ENCODE results near the gene C10orf90. TPM values are rescaled to one million over a fixed set of nuclear protein-coding genes. Genes with fewer than 3 reads are reported as not detected.

Gene C10orf90
- total RNA-seq, 1 donor from 2014 or later = not detected

GRCh38 chr10:126504063-126504760 lies 166.3 kb downstream of the C10orf90 start:
- peak; percentile 29 to 40 for DNase-seq (ENCODE audit: low read depth in 2 of 2)

DNA sequence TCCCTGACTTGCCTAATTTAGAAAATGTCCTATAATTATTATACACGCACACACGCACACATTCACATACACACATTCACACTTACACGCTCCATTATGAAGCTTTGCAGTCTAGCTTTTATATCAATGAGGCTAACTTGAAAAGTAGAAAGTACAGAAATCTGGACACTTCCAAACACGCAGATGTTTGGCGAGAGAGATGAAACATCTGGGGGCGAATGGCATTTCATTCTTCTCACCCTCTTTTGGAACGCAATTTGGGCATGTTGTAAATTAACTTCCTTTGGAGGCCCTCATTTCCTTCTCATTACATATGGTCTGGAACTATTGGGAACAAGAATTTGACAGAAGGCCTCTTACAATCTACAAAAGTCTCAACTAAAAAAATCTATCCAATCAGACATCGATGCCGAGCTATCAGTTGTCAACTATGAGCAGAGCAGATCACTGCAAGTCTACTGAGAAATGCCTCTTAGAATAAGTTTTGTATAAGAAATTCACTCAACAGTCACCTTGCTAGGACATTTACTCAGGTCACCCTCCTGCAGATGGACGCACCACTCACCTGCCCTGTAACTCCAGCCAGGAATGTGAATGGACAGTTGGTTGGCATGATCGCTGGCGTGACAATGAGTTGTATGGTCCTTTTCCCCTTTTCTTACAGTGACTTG lies 167.0 kb downstream of the C10orf90 start:
- DNase-seq (ENCODE audit: low read depth in 2 of 2) = no peak

DNA sequence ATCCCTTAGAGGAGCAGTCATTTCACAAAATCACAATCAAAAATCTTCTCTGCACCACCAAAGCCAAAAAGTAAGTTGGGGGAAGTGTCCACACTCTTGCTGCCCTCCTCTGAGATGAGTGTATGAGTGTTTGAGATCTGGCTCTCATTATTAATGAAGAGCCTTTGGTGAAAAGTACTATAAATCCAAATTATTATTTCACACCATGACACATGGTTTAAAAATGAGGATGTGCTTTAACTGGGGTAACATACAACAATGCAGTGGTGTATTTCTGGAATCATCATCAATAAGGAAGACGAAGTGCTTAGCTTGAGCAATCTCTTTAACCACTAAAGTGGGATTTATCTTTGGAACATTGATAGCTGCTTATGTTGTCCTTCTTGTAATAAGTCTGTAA lies 168.1 kb downstream of the C10orf90 start:
- DNase-seq (ENCODE audit: low read depth in 2 of 2) = no peak

GRCh38 chr10:126501828-126502227 lies 168.7 kb downstream of the C10orf90 start:
- DNase-seq (ENCODE audit: low read depth in 2 of 2) = no peak

GRCh38 chr10:126500866-126501265 lies 169.6 kb downstream of the C10orf90 start:
- DNase-seq (ENCODE audit: low read depth in 2 of 2) = no peak

GRCh38 chr10:126500185-126500584 lies 170.3 kb downstream of the C10orf90 start:
- DNase-seq (ENCODE audit: low read depth in 2 of 2) = no peak

- DNase-seq (ENCODE audit: low read depth in 2 of 2) = no peak
Measured at GRCh38 chr10:126499744-126500143, 170.7 kb downstream of the C10orf90 start.

DNA sequence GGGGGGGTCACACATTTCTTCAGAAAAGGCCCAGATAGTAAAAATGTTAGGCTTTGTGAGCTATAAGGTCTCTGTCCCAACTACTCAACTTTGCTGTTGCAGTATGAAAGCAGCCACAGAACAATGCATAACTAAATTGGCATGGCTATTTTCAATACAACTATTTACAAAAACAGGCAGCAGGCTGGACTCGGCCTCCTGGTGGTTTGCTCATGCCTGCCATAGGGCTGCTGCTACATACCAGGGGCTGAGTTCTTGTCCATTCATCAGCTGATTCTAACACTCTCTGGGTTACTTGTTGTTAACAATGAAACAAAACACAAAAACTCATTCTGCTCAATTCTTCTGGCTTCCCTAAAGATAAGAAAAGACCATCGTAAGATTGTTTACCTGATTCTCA lies 172.8 kb downstream of the C10orf90 start:
- DNase-seq (ENCODE audit: low read depth in 2 of 2) = no peak

DNA sequence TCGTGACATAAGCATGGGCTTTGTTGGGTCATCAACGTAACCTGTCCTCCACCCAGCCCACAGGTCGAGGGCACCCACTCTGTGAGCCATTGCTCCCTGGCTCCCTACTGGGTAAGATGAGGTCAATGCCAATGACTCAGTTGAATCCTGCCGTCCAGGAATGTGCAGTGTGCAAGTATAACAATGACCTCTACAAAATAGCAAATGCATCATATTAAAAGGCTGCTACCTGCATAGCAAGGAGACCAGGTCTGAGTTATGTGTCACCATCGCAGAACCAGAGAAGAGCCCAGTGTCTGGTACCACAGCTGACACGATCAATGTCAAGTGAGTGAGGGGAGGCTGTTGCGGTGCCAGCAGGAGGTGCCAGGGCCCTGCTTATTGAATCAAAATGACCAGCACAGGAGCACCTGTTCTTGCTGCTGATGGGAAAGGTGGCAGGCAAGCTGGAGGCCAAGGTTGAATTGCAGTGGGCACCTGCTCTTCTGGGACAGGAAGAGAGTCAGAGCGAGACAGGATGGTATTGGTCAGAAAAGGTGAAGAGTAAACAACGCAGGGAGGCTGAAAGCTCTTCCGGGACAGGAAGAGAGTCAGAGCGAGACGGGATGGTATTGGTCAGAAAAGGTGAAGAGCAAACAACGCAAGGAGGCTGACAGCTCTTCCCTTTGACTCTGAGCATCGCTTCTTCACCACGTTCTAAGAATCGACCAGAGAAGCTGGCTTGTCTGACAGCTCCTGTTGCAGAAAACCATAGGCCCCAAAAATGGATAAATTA lies 173.5 kb downstream of the C10orf90 start:
- DNase-seq (ENCODE audit: low read depth in 2 of 2) = no peak

GRCh38 chr10:126491476-126491875 lies 179.0 kb downstream of the C10orf90 start:
- DNase-seq (ENCODE audit: low read depth in 2 of 2) = no peak

- DNase-seq (ENCODE audit: low read depth in 2 of 2) = no peak
Measured at GRCh38 chr10:126481181-126481580, 189.3 kb downstream of the C10orf90 start.

- no peak for DNase-seq (ENCODE audit: low read depth in 2 of 2)
Measured at GRCh38 chr10:126480648-126481047, 189.8 kb downstream of the C10orf90 start.

GRCh38 chr10:126479280-126479895 lies 191.1 kb downstream of the C10orf90 start:
- DNase-seq (ENCODE audit: low read depth in 2 of 2) = no peak

DNA sequence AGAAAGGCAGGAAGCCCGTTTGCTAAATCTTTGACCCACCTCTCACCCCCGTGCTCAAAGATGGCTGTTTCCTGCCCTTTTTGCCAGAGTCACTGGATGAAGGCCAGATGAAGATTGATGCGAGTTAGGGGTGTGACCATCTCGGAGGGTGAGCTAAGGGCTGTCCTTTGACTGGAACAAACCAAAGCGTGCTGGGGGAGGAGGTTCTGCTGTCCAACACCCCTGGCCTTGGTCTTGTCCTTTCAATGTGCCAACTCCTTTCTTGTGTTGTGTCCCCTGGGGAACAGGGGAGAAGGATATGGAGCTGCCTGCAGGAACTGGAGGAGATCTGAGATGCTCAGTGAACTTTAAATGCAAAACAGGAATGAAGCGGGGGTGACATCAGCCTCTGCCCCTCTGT lies 191.9 kb downstream of the C10orf90 start:
- no peak for DNase-seq (ENCODE audit: low read depth in 2 of 2)

GRCh38 chr10:126476246-126476645 lies 194.2 kb downstream of the C10orf90 start:
- no peak for DNase-seq (ENCODE audit: low read depth in 2 of 2)

DNA sequence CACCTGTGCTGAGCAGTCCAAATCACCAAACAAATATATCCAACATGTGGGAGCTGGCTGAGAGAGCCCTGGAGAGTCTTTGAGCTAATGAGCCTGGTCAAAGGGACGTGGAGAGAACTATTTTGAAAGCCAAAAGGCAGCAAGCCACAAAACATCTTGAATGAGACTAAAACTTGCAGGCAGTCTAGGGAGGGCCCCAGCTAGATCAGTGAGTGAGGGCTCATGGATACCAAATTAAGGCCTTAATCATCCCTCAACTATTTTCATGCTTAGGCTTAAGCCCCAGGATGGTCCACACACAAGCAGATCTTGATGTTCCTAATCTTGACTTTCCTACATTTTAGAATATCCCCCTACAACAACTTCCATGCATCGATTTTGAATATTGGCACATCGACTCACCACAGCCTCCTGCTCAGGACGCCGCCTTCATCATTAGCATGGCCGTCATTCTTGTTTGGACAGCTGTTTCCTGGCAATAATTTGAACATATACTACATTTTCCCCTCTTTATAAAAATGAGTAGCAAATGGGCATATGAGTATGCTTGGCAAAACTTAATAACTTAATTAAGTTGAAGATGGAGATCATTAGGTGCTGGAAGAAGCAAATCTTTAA lies 195.3 kb downstream of the C10orf90 start:
- no peak for DNase-seq (ENCODE audit: low read depth in 2 of 2)

DNA sequence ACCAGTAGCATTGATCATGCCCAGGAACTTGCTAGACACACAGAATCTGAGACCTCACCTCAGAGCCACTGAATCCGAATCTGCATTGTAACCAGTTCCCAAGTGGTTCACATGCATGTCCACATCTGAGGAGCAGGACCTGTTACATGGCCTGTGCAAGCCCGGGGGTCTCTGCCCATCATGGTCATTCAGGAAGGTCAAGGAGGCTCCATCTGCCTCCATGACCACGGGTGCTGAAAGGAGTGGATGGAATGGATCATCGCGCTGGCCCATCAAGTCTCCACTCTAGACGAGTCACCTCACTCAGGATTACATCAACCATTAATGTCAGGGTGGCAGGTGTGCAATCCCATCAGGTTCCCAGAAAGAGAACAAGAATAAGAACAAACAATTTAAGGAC lies 196.5 kb downstream of the C10orf90 start:
- no peak for DNase-seq (ENCODE audit: low read depth in 2 of 2)

DNA sequence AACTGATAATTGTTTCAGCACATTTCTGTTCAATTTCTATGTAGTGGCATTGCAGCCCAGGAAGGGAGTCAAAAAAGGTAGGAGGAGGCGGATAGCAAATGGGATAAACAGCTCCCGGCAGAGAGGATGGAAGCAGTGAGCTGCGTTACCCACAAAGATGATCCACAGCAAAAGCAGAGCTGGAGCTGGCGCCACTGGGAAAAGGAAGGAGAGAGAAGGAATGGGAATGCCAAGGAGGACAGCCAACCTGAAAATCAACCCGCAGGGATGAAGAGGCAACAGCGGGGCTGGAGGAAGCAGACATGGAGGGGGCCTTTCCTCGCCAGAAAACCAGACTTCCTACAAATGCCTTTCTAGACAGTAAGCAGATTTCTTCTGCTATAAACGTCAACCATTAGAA lies 199.5 kb downstream of the C10orf90 start:
- no peak for DNase-seq (ENCODE audit: low read depth in 2 of 2)

GRCh38 chr10:126469692-126470091 lies 200.8 kb downstream of the C10orf90 start:
- no peak for DNase-seq (ENCODE audit: low read depth in 2 of 2)

DNA sequence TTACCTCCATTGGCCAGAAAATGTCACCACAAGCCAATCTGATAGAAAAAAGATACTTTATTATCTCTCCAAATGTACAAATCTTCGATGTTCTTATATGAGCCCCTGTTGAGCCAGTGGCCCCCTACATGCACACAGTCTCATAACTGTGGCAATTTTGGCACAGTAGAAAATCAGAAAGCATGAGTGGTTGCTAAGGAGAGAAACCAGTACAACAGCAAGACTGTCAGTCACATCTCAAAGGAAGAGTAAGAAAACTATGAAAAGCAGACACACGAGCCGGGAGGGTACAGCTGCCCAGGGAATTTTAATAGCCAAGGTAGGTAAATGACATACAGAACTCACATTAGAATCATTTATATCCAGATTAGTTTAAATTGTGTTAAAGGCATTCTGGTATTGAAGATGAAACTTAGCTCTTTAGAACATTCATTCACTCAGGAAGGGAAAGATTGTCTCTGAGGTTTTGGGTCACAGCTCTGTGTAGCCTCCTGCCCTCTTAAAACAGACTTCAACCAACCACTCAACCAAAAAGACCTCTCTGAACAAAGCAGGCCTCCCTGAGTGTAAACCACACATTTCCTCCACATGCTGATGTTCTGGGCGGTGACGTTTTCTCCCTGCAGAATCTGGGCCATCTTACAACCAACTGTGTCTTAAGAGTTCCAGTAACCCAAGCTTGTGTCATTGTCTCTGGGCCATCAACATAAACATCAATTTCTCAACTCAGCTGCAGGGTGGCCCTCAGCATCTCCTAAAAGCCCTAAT lies 201.4 kb downstream of the C10orf90 start:
- no peak for DNase-seq (ENCODE audit: low read depth in 2 of 2)

- no peak for DNase-seq (ENCODE audit: low read depth in 2 of 2)
Measured at GRCh38 chr10:126468467-126468866, 202.0 kb downstream of the C10orf90 start.

All from dermis microvascular lymphatic vessel endothelial cell (primary cell).